GM18868 (cell line): ENCODE measurements around the gene NTRK2.

Experiments
- ATAC-seq: cut with Tn5 transposase; IDR thresholded peaks from one replicate; pipeline ENCODE4 v1.9.1; 2021; ENCODE audit warnings: mild to moderate bottlenecking, moderate library complexity; ENCODE audit not compliant: unreplicated experiment

Gene NTRK2

DNA sequence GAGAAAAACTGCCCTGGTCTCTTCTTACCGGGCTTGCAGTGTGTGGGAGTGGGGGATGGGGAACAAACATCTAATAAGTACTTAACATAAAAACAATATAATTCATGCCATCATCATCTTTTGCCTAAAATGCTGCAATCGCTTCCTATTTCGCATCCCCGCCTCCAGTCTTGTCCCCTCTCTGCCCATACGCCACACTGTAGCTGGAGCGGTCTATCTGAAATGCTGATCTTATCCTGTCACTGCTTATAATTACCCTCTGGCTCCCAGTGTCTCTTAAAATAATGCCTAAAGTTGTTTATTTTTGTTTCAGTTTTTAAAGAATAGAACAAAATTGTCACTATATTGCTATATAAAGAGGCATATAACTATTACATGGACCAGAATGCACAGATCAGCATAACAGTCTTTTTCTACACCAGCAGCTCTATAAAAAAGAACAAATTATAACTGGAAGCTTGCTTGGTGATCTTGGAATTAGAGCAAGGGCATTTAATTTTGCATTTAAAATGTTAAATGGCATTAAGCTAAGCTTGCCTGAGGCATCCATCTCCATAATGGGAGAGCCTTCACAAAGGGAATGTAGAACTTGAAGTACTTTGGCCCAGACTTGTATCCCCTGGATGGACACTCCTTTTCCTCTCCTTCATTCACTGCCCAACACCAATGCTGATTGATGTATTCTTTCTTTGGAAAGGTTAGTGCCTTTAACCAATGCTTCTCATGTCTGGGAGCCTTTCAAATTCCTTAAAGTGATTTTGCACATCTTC, 12.2 kb downstream of the NTRK2 start:
- ATAC-seq: no peak

DNA sequence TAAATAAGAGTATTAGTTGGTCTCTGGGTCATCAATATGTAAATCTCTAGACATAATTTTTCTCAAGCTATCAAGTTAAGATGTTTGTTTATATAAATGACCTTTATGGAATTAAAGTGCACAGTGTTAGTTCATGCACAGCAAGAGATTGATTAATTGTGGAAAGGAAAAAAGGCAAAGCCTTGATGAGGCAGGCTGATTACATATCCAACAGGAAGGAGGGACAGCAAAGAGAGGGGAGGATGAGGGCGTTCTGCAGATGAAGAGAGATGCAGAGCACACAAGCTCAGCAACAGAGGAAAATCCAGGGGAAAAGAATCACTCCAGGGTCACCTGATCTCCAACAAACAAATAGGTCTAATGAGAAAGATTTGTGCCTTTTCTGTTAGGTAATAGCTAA, 16.5 kb downstream of the NTRK2 start:
- no peak for ATAC-seq

DNA sequence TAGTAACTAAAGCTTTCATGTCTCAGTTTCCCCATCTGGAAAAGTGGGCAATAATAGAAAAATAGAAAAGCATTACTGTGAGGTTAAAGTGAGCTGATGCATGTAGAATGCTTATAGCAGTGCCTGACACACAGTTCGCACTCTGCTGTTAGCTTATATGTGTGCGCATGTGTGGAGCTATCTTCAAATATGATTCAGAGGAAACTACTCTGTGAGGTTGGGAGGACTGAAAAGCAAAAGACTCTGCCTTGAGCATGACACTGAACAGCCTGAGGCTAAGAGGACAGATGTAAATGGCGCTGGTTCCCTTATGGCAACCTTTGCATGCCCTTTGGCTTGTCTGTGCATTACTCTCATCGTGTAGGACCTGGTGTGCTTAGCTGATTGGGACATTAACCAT, 19.4 kb downstream of the NTRK2 start:
- ATAC-seq: no peak

DNA sequence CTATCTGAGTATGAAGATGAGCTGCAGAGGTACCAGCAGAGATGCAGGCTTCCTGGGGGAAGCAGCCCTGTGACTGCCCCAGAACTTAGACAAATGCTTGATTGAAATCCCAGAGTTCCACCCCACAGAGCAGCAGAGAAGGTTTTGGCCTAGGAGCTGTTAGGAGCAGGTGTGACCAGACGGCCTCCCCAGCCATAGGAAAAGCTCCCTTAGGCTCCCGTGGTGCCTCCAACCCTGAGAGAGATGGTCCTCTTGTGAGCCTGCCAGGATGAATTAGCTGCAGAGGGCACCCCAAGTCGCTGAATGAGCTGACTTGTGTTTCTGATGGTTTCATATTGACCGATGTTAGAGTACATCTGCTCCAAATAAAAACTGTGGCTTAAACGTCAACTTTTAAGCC, 22.1 kb downstream of the NTRK2 start:
- ATAC-seq: no peak

DNA sequence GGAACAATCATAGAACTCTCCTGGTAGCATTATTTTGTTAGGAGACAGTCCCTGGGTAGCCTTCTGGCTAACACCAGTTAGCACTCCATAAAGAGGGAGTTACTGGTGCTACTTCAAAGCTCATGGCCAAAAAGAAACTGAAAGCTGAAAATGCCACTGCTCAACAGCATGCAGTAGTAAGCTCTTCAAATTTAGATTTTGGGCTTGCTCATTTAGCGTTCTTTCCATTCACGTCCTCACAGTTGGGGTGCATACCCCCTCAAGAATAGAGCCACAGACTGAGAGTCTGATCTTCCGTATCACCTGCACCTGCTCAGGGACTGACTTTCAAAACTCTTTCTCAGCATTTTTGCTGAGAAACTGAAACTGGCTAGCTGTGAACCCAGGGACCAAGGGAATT, 24.7 kb downstream of the NTRK2 start:
- peak; percentile 75 for ATAC-seq

DNA sequence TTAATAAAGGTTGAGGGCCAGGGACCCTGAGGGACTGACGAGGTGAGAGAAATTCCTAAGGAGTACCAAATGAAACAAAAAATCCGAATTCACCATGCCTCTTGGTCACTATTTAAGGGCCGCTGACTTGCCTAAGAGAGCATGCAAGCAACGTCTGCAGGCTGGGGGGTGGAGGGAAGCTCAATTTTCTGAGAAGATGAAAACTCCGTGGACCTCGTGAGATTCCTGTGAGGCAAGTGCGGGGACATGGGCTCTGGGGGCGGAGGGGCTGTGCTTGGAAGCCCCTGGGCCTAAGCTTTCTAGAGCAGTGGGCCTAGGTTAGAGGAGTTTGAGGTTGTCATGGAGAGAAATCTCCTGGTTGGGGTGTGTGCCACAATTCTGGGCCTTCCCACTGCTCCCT, 27.5 kb downstream of the NTRK2 start:
- no peak for ATAC-seq

DNA sequence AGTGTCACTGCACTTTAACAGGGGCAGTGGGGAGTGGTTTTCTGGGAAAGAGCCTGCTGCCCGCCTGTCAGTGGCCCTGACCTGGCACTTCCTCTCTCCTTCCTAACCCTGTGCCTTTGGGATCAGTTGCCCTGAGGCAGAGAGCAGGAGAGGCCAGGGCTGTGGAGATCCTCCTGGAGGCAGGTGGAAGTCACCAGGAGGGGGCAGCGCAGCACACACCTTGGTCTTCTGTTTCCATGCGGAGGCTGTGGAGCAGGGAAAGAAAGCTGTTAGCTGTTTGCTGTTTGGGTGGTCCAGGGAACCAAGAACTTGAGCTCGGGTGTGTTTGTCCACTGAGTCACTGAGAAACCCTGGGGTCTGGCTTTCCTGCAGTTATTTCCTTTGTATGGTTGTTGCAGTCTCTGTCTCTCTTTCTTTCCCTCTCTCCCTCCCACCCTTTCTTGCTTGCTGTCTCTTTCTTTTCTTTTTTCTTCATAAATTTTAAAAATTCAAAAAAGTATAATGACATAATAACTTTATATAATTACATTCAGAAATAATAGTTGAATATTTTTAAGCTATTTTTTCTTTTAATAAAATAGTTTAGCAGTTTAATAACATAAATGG, 28.1 kb downstream of the NTRK2 start:
- peak; percentile 36 for ATAC-seq

DNA sequence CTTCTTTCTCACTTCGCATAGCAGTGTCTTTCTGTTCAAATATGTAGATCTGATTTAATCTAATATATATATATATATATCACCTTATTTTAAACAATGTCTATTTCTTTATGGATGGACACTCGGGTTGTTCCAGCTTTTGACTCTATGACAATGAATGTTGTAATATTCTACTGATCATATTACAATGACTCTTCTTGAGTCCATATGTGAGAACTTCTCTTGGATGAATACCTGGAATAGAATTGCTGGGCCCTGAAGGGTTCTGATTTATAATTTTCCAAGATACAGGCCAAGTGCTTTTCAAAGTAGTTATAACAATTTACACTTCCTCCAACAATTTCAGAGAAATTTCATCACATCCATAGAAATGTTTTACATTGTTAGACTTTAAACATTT, 28.8 kb downstream of the NTRK2 start:
- no peak for ATAC-seq

DNA sequence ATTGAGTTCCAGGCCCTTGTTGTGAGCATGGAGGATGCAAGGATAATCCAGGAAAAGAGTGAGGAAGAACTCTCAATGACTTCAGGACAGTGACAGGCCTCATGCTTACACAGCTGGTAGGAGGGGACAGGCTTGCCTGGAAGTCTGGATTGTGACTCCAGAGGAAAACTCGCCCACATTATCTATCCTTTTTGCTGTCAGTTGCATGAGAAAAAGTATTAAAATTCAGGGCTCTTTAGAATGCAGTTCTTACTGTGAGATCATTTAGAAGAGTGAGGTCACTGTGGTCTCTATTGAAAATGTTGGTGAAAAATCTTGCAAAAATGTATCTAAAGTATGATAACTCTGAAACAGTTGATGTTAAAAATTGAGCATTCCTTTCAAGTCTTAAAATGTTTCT, 30.5 kb downstream of the NTRK2 start:
- no peak for ATAC-seq

DNA sequence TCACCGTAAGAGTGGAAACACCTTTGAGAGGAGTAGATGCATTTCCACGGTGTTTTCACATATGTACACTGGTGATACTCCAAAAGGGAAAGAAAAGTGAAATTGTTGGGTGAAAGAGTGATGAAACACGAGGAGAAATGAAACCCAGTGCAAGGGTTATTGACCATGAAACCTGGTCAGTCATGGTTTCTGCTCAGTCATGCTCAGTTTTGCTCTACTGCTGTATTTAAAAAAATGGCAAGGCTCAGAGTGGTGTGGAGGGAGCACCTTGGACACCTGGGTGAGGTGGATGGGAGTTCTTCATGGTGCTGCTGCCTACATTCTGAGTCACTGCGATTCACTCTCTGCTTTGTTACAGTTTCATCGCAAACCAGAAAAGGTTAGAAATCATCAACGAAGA, 32.3 kb downstream of the NTRK2 start:
- ATAC-seq: peak; percentile 85

DNA sequence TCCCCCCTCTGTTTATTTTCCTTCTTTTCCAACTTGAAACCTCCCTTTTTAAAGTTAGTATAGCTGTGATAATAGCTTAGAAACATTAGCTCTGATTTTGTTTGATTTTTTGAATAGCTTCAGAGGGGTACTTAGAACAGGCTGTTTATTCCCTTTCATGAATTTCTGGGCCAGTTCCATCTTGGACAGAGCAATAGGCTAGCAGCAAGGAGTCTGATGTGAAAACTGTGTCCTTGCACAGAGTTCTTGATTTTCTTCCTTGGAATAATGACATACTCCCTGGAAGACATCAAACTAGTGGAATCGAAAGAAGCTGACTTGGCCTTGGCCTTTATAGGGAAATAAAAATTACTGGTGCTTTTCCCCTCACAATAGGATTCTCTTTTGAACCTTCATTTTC, 32.9 kb downstream of the NTRK2 start:
- no peak for ATAC-seq

DNA sequence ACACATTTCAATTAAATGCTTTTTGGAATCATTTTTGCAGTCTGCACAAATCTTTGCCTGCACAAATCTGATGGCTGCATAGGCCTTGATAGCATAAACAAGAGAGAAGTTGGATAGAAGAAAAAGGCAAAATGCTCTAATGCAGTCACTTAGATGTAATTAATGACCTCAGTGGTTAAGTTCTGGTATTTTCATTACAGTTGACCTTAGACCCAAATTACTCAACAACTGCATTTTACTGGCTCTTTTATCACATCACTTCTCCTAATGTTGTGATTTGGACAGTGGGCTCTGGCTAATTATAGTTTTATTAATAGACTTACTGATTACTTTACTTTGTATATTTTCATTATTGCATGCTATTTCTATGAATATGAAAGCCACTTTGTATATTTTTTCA, 34.3 kb downstream of the NTRK2 start:
- ATAC-seq: no peak

DNA sequence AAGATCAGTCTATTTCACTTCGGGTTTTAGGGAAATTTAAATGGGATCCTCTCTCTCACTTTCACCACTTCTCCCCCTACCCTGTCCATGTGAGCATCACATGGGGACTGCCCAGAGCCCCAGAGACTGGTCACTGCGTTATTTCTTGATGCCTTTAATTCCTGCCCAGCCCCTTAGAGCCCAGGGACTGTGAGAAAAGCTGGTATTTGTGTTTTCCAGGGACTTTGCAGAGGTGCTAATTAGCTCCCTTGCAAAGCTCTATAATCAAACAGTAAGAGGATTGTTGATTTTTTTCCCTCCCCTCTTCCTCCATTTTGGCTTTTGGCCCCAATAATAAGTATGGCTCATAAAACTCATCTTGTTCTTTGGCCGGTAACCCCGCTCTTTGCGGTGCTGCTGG, 35.6 kb downstream of the NTRK2 start:
- ATAC-seq: no peak

DNA sequence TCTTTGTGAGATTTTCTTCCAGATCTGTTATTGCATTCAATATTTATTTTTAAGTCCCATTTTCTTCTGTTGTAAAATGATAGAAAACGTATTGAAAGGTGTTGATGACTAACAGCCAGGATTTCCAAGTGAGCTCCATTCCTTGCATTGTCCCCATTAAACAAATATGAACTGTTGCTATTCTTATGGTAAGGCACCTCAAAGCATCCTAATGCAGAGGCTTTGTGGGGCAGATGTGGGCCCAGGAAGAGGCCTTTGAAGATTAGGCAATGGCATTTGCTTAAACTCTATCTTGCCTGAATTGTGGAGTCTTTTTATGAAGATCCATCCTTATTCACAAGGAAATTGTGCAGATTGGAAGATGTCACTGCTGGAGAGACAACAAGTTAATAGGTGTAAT, 38.9 kb downstream of the NTRK2 start:
- no peak for ATAC-seq

DNA sequence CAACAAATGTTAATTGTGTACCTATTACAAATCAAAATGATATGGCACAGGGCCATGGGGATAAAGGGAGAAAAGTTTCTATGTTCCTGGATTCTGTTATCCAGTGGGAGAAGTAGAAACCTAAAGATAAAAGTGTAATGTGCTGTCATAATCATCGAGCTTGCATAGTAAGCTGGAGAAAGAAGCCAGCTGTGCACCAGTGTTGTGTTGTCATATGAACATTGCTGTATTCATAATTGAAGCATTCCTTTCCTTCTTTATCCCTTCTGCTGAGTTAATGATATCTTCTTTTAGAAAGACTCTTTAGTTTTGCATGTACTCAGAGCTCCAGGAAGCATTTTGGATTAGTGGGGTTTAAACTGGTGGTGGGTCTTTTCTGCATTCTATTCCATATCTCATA, 39.5 kb downstream of the NTRK2 start:
- no peak for ATAC-seq

DNA sequence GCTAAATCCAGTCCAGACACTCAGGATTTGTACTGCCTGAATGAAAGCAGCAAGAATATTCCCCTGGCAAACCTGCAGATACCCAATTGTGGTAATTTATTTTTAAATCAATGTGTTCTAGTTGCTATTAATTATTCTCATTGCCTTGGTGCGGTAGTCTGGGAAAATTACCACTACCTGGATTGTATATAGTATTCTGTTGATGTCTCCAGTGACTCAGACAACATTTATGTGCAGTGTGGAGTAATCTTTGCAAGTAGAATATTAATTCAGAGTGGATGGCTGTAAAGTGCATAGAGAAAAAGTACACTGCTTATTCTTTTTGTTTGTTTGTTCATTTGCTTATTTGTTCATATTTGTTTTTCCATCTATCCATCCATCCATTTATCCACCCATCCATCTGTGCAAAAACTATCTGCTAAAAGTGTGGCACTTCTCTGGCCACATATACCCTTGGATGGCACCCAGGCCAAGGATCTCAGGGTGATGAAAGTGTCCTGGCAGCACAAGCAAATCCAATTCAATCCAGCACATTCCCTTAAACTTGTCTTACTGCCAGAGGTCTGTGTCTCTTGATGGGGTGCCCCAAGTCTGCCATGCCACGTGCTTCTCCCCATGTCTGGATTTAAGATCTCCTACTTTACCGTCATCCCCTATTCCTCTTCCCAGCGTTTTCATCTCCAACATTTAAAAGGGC, 41.3 kb downstream of the NTRK2 start:
- ATAC-seq: no peak

DNA sequence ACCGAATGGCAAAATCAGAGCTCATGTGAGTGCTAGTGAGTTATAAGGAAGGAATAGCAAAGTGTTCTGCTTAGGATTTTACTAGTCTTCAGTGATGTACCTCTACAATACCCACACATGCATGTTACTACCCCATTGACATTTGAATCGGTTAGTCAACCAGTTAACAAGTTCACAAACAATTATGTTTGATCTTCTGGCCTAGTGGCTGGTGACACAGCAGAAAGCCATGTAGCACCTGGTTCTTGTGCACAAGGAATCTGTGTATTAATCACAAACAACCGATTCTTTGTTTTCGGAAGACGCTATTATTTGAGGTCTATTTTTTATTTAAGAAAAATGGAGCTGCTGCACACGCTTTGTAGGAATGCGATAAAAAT, 41.9 kb downstream of the NTRK2 start:
- ATAC-seq: no peak

DNA sequence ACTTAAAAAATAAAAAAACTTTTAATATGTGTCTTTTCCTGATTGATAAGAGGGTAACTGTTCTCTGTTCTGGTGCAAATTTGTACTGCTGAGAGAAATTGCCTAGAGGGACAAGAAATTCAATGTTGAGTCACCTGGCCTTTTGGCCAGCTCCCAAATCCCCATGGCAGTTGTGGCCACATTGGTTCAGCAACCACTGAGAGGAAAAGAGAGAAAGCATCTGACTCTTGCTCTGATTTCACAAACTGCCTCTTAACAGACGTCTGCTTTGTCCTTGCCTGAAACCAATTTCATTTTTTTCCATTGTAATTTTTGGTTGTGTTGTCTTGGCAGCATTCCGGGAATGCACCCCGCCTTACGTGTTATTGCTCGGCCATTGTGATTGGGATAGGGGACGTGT, 42.4 kb downstream of the NTRK2 start:
- no peak for ATAC-seq

DNA sequence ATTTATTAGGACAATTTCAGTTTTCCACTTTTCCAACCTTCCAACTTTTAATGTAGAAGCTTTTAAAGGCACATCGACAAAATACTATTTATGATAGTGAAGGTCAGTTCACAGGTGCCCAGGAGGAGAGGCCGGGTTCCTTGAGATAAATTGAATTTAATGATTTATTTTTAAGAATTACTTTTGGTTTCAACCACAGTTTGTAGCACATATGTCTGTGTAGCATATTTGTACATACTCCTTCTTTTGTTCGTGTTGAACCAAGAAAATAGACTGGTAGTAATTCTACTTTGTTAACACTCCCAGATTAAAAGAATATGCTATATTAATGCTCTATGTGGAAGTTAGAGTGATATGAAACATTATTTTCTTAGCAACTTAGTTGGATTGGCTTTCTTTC, 46.7 kb downstream of the NTRK2 start:
- ATAC-seq: no peak

DNA sequence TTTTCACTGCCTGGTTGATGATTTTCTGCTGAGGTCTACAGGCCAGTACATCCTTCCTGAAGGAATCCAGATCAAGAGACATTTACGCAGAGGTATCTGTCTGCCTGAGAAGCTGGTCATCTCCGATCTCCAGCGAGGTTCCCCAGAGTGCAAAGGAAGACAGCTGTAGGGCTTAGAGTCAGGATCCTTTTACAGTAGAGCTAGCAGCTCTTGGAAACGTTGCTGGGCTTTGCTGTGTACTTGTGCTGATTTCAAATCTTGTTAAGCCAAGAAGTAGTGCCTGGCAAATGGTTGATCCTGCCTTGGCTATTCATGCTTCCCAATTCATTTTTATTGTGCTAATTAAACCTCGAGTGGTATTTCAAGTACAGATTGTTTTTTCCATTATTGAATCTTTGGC, 48.9 kb downstream of the NTRK2 start:
- no peak for ATAC-seq

DNA sequence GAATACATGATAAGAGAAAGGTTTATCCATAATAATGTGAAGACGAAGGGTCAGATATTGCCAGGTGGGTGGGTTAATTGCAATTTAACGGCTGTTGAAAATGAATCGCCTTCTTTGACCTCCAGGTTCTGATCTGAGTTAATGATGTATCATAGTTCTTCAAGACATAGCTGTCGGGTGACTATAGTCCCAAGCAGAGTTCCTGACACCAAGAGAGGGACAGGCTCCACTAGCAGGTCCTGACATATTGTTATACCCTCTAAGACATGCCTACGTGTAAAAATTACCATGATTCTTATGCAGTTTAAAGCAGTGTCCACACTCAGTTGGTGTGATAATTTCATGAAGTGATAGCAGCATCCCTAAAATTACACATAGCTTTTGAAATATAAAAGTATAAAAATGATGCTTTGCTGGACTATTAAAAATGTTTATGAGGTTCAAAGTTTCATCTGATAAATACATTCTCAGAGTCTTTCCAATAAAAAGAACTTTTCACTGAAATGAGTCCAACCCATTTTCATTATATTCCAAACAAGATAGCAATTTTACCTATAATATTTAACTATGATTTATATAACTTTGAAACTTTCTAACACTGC, 53.0 kb downstream of the NTRK2 start:
- no peak for ATAC-seq

DNA sequence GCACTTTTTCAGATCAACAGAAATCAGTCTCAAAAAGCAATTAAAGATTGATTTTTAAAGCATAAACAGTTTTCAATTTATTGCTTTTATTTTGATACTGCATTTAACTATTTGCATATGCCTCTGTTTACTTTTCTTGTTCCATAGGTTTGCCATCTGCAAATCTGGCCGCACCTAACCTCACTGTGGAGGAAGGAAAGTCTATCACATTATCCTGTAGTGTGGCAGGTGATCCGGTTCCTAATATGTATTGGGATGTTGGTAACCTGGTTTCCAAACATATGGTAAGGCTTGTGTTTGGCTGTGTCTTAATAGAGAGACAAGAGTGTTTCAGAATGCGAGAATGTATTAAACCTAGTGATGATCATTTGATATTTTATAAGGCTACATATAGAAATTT, 53.9 kb downstream of the NTRK2 start:
- no peak for ATAC-seq
